Vagina (tissue), 2 donors: ENCODE data around the gene CIBAR2. TPM values are rescaled to one million over a fixed set of nuclear protein-coding genes. Genes with fewer than 3 reads are reported as not detected.

ENCODE experiments used
- DNase-seq, 2 donors: peaks; one replicate each; pipeline ENCODE4 v3.0.0-alpha.2; 2017; ENCODE audit errors: extremely low spot score in 2 of 2
- H3K27ac ChIP-seq: fragments of 200-600 bp; sonication (generic); one replicate; pipeline ENCODE4 v1.5.1; 2019
- H3K27me3 ChIP-seq: fragments of 200-600 bp; sonication (generic); one replicate; pipeline ENCODE4 v1.5.1; 2019
- H3K36me3 ChIP-seq, 2 donors: fragments of 200-600 bp; sonication (generic); one replicate each; pipeline ENCODE4 v1.5.1; 2017 to 2019
- H3K4me1 ChIP-seq: fragments of 200-600 bp; sonication (generic); one replicate; pipeline ENCODE4 v1.5.1; 2019
- H3K4me3 ChIP-seq, 2 donors: fragments of 200-600 bp; sonication (generic); 1 replicate in 1 of 2; 2 replicates in 1 of 2; pipeline ENCODE4 v1.5.1; 2016 to 2019
- H3K9me3 ChIP-seq: fragments of 200-600 bp; sonication (generic); one replicate; pipeline ENCODE4 v1.5.1; 2019
- POLR2A ChIP-seq, 2 donors: fragments of 450-650 bp; IDR thresholded peaks; one replicate each; pipeline ENCODE4 v1.6.1; 2017; ENCODE audit warnings: antibody characterized with exemption in 2 of 2, mild to moderate bottlenecking in 2 of 2, moderate library complexity in 2 of 2
- POLR2AphosphoS5 ChIP-seq, 2 donors: sonication (generic); formaldehyde crosslinking; IDR thresholded peaks; one replicate each; pipeline ENCODE4 v1.9.0; 2017; ENCODE audit warnings: antibody characterized with exemption in 2 of 2, mild to moderate bottlenecking in 2 of 2, low read depth in 1 of 2; ENCODE audit not compliant: insufficient read depth in 1 of 2
- intact Hi-C: fragments of 100-400 bp; cut with DNase I; formaldehyde crosslinking; loops from one replicate; pipeline ENCODE4 v1.15.1; 2023
- total RNA-seq: library from RNA; depleted of rRNA; stranded (reverse); fragments of >200 nt; gene quantifications from one replicate; pipeline ENCODE4 v1.2.3, GENCODE V29; 2016
- TF ChIP-seq, protein P1 (sequence below), 3 experiments: fragments of 450-650 bp in 2 of 3; fragments of 200-600 bp in 1 of 3; sonication (generic) in 1 of 3; IDR thresholded peaks; one replicate each; pipeline ENCODE4 v1.5.1; 2017 to 2019; ENCODE audit warnings: antibody characterized with exemption in 3 of 3, mild to moderate bottlenecking in 2 of 3, moderate library complexity in 2 of 3

The CIBAR2 gene
- total RNA-seq, 1 donor from 2014 or later: not detected

DNA sequence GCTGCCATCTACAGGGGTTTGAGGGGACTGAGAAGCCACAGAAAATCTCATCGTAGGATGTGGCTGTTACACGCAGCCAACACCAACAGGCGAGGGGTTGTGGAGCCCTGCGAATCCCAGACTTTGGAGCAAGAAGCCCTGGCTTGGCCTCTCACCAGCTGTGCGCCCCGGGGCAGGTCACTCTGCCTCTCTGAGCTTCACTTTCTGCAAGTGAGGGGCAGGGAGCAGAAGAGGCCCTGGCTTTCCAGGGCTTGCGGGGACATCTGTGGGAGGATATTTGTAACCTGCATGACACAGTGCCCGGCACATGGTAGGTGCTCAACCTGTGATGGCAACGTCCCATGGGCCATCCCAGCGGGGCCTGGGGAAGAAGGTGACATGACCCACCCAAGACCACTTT lies 32.9 kb upstream of the CIBAR2 start:
- no peak overlapping the region for H3K4me3 ChIP-seq
- intact Hi-C loops: no loop called here
- no peak overlapping the region for H3K27ac ChIP-seq
- H3K27me3 ChIP-seq: no peaks in the 10 kb centered on the region
- H3K9me3 ChIP-seq: no peaks in the 10 kb centered on the region
- peaks cover 33% of the 10 kb centered on the region for H3K4me1 ChIP-seq
- TF ChIP-seq, protein P1, sequence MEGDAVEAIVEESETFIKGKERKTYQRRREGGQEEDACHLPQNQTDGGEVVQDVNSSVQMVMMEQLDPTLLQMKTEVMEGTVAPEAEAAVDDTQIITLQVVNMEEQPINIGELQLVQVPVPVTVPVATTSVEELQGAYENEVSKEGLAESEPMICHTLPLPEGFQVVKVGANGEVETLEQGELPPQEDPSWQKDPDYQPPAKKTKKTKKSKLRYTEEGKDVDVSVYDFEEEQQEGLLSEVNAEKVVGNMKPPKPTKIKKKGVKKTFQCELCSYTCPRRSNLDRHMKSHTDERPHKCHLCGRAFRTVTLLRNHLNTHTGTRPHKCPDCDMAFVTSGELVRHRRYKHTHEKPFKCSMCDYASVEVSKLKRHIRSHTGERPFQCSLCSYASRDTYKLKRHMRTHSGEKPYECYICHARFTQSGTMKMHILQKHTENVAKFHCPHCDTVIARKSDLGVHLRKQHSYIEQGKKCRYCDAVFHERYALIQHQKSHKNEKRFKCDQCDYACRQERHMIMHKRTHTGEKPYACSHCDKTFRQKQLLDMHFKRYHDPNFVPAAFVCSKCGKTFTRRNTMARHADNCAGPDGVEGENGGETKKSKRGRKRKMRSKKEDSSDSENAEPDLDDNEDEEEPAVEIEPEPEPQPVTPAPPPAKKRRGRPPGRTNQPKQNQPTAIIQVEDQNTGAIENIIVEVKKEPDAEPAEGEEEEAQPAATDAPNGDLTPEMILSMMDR (IDR thresholded peaks at IDR 0.05): no peak
- TF ChIP-seq POLR2AphosphoS5 (IDR thresholded peaks at IDR 0.05; ENCODE audit: insufficient read depth in 1 of 2, low read depth in 1 of 2) (no peak), POLR2A (IDR thresholded peaks at IDR 0.05) (no peak)
- no peak for DNase-seq
- H3K36me3 ChIP-seq: no peaks in the 10 kb centered on the region

DNA sequence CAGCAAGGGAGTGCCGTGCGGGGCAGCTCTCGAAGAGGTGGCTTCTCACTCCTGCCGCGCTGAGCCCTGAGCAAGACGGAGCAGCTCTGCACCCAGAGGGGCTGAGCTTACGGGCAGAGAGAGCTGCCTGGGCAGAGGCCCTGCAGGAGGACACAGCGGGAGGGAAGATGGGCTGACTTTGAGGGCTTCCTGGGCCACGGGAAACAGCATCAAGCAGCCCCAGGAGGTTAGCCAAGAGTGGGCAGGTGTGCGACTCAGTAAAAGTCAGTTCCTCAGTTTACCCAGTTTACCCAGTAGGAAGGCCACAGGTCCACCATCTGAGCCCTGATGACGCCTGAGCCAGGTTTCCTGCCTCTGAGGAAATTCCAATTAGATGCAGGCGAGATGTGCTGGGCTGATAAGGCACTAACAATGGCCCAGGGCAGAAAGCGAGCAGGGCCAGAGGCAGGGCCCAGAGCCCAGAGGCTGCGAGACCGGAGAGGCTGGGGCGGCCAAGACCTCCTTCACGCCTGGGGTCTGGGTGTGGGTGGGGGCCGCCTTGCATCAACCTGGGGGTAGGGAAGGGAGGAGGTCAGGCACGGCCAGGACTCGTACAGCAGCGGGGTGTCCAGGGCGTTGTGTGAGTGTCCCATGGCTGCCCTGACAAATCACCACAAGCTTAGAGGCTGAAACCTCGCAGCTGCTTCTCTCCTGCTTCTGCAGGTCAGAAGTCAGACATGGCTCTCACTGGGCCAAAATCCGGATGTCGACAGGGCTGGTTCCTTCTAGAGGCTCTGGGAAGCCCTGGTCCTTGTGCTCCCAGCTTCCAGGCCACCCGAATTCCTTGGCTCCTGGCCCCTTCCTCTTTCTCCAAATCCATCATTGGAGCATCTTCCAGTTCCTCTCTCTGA lies 32.0 kb upstream of the CIBAR2 start:
- TF ChIP-seq POLR2AphosphoS5 (IDR thresholded peaks at IDR 0.05; ENCODE audit: insufficient read depth in 1 of 2, low read depth in 1 of 2) (no peak), POLR2A (IDR thresholded peaks at IDR 0.05) (no peak)
- TF ChIP-seq, protein P1 (IDR thresholded peaks at IDR 0.05): no peak
- Histone ChIP-seq H3K4me1 (peaks cover 24% of the 10 kb centered on the region), H3K27me3 (no peaks in the 10 kb centered on the region), H3K27ac (no peak overlapping the region), H3K36me3 (no peaks in the 10 kb centered on the region), H3K4me3 (no peak overlapping the region), H3K9me3 (no peaks in the 10 kb centered on the region)
- intact Hi-C loops: no loop called here
- no peak for DNase-seq

DNA sequence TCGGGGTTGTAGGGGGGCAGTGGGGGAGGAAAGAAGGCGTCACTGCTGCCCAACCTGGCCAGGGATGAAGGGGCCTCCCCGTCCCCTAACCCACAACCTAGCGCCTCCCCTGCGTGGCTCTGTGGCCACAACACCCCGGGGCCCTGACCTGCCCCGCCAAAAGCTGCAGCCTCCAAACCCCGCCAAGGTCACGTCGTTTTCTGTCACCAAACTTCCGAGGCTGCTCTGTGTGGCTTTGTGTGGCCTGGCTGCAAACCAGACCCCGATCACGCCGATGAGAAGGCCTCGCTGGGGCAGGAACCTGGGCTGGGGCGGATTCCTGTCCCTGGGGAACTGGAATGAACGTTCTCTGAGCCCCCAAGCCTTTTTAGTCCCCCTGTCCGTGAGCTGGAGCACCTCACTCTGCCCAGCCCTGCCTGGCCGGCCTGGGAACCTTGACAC lies 30.5 kb upstream of the CIBAR2 start:
- no peak overlapping the region for H3K27ac ChIP-seq
- no peak overlapping the region for H3K4me3 ChIP-seq
- H3K36me3 ChIP-seq: no peaks in the 10 kb centered on the region
- H3K4me1 ChIP-seq: peaks cover 19% of the 10 kb centered on the region
- no peak for DNase-seq
- no peaks in the 10 kb centered on the region for H3K27me3 ChIP-seq
- no peak for TF ChIP-seq POLR2AphosphoS5 (IDR thresholded peaks at IDR 0.05; ENCODE audit: insufficient read depth in 1 of 2, low read depth in 1 of 2)
- no peak for TF ChIP-seq POLR2A (IDR thresholded peaks at IDR 0.05)
- TF ChIP-seq, protein P1 (IDR thresholded peaks at IDR 0.05): no peak
- H3K9me3 ChIP-seq: no peaks in the 10 kb centered on the region
- intact Hi-C loops: no loop called here

DNA sequence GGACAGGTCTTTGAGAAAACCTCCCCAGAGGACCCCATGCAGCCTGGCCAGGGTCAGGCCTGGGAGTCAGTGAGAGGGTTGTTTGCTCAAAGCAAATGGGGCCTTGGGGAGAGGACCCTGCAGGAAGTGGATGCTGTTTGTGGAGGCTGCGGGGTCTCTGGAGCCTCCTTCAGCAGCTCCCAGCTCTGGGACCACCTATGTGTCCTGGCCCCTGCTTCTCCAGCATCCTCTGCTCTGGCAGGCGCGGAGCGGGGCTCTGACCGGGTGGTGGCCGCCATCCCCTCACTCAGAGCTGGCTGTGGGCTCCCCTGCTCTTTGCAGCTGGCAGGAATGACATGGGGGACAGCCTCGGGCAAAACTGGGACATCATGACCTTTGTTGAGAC lies 29.8 kb upstream of the CIBAR2 start:
- Histone ChIP-seq H3K4me3 (no peak overlapping the region), H3K36me3 (no peaks in the 10 kb centered on the region), H3K4me1 (peaks cover 19% of the 10 kb centered on the region), H3K27ac (no peak overlapping the region), H3K27me3 (no peaks in the 10 kb centered on the region), H3K9me3 (no peaks in the 10 kb centered on the region)
- TF ChIP-seq, protein P1 (IDR thresholded peaks at IDR 0.05): no peak
- no peak for TF ChIP-seq POLR2AphosphoS5 (IDR thresholded peaks at IDR 0.05; ENCODE audit: insufficient read depth in 1 of 2, low read depth in 1 of 2)
- TF ChIP-seq POLR2A (IDR thresholded peaks at IDR 0.05): no peak
- intact Hi-C loops: no loop called here
- no peak for DNase-seq

DNA sequence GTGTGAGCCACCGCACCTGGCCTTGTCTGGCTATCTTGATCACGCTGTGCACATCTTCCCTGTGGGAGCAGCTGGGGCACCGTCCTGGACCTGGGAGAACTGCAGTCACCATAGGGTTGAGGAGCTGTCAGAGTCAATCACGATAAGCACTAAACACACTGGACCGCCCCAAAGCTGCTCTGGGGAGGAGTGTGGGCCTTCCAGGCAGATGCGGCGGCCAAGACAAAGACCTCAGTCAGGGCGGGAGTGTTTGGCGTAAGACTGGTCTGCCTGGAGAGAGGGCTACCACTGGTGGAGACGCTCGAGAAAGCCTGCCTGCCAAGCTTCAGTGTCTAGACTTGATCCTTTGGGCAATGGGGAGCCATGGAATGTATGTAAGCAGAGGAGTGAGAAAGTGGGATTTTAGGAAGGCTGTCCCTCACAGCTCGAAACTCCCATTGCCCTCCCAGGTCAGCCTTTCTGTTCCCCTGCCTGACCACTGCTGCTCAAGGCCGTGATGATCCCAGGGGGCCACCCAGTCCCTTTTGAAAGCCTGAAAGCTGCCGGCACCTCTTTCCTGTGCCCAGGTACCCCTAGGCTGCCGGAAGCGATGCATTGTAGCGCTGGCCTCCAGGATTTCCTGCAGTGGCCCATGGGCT lies 29.3 kb upstream of the CIBAR2 start:
- intact Hi-C loops: no loop called here
- H3K36me3 ChIP-seq: no peaks in the 10 kb centered on the region
- no peak for DNase-seq
- no peaks in the 10 kb centered on the region for H3K27me3 ChIP-seq
- TF ChIP-seq, protein P1 (IDR thresholded peaks at IDR 0.05): no peak
- TF ChIP-seq POLR2AphosphoS5 (IDR thresholded peaks at IDR 0.05; ENCODE audit: insufficient read depth in 1 of 2, low read depth in 1 of 2): no peak
- no peak for TF ChIP-seq POLR2A (IDR thresholded peaks at IDR 0.05)
- peaks cover 19% of the 10 kb centered on the region for H3K4me1 ChIP-seq
- no peak overlapping the region for H3K4me3 ChIP-seq
- H3K27ac ChIP-seq: no peak overlapping the region
- H3K9me3 ChIP-seq: no peaks in the 10 kb centered on the region
